GM21619 (cell line): ENCODE data around the gene ACBD5.
A peak's percentile ranks its signal among the peaks of the same experiment; 100 is the strongest.
"Not testable (repeated sequence)": the region's sequence is repeated elsewhere in the genome, so short reads cannot be mapped to it uniquely, and the experiment has no call there.

ENCODE experiments used
- ATAC-seq: cut with Tn5 transposase; IDR thresholded peaks from one replicate; pipeline ENCODE4 v1.9.1; 2021; ENCODE audit not compliant: unreplicated experiment

Gene ACBD5, protein sequence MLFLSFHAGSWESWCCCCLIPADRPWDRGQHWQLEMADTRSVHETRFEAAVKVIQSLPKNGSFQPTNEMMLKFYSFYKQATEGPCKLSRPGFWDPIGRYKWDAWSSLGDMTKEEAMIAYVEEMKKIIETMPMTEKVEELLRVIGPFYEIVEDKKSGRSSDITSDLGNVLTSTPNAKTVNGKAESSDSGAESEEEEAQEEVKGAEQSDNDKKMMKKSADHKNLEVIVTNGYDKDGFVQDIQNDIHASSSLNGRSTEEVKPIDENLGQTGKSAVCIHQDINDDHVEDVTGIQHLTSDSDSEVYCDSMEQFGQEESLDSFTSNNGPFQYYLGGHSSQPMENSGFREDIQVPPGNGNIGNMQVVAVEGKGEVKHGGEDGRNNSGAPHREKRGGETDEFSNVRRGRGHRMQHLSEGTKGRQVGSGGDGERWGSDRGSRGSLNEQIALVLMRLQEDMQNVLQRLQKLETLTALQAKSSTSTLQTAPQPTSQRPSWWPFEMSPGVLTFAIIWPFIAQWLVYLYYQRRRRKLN

DNA sequence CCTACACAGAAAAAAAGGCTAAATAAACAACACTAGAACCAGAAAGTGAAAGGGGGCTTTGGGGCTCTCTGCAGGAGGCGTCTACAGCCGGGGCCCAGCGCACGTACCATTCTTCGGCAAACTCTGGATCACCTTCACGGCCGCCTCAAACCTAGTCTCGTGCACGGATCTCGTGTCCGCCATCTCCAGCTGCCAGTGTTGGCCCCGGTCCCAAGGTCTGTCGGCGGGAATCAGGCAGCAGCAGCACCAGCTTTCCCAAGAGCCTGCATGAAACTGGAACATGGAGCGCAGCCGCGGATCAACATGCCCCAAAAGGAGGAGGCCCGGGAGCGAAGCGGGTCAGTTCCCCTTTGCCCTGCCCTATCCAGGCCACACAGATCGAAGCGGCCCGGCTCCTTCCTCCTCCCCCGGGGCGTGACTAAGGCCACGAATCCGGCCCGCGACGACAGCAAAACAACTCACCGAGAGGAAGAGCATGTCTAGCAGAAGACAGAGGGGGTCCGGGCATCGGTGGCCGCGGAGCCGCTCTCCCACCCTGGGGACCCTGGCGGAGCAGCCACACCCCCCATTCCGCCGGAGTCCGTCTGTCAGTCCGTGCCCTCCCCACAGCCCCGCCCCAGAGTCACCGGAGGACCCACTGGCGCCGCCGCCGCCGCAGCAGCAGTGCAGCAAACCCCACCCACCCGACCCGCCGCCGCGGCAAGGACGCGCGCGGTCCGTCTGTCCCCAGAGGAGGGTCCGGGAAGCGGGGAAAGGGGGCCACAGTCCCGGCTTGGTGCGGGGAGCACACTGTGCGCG is at the start of gene ACBD5:
TSS of gene ACBD5 (minus strand) at position 586 of the 798 bp plus-strand sequence. CDS start at position 477, 109 bp downstream.
- peak; percentile 43 for ATAC-seq

DNA sequence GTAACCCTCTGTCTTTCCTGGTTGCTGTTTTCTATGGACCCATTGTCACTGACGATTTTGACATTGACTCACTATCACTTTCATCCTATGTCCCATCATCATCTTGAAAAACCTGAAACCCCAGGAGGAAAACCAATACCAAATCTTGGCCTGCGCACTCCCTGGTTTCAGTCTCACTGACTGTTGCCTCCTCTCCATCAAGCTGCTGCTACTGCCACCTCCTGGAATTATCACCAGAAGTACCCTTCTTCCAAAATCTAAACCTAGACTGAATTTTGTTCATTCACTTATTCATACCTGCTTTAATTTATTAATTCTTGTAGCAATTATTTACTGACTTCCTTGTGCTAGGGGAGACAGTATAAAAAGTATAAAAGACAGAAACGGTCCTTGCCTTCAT is 44.5 kb upstream of the ACBD5 start:
- no peak for ATAC-seq

DNA sequence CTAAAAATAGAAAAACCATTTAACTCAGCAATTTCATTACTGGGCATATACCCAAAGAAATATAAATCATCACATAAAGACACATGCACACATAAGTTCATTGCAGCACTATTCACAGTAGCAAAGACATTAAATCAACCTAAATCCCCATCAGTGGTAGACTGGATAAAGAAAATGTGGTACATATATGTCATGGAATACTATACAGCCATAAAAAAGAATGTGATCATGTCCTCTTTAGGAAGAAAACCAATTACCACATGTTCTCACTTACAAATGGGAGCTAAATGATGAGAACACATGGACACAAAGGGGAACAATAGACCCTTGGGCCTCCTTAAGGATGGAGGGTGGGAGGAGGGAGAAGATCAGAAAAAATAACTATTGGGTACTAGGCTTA is 36.0 kb upstream of the ACBD5 start:
- ATAC-seq = no peak

DNA sequence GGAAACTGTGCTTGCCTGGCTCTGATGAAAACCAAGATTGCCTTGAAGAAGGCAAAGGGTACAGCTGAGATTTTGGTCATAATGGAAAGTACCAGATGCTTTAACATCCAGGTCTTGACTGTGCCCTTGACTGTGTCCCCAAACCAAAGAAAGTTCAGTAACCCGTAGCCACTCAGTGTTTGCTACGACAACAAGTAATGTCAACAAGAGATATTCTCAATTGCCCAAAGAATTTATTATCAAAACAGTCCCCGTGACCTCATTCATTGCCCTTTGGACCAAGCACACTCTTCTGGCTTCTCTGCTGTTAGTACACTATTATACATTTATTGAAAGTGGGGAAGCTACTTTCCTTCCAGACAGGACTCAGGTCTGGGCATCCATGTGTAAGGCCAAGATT is 25.4 kb upstream of the ACBD5 start:
- not testable (repeated sequence) for ATAC-seq

DNA sequence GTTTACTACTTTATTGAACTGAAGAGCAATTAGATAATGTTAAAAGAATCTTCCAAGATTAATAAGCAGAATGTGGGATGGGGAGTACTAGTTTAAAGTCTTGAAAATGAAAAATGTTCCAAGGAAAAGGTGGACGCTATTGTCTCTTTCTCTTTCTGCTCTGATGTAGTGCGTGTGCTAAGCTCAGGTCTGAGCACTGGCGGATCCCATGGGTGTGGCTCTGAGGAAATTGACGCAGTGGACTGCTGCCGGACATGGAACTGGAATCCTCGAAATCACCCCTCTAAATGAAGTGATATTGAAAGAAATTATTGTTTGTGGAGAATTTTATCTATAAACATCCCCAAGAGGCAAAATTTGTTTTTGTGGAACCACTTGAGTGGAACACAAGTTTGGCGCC is 22.2 kb upstream of the ACBD5 start:
- not testable (repeated sequence) for ATAC-seq

DNA sequence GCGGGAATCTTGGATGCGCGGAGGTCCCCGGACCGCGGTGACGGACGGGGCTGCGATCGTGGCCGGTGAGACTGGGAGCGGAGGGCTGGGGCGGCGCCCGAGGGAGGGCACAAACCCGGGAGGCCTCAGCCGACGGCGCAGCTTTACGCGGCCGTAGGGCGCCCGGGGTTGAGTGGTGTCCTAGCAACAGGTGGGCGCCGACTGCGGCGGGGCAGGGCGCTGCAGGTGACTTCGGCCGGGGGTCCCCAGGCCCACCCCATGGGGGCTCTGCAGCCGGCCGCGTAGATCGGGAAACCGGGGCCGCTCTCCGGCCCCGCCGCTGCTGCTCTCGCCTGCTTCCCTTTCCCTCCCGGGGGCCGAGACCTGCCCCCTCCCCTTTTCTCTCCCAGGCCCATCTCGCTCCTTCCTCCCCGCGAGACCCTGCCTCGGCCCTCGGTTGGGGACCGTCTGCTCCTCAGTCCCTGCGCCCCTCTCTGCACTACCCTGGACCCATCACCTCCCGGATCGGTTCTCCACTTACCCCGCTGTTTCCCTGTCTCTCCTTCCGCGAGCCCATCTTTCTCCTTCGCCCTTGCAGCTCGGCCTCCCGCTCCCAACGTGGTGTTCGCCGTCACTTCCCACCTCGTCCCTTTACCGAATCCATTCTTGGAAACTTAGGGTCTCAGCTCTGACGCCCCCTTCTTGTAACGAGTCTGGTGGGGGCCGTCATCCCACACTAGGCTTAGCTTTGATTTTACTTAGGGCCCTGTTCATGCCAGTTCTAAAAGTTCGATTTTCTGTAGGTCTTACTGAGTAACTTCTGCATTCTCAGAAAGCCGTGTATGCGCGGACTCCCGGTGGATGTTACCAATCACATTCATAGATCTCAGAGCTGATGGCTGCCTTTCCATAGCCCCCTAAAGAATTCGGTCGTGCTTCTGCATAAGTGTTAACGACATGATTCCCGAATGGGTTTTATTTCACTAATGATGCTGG is 18.5 kb upstream of the ACBD5 start:
- ATAC-seq = peak; percentile 51

DNA sequence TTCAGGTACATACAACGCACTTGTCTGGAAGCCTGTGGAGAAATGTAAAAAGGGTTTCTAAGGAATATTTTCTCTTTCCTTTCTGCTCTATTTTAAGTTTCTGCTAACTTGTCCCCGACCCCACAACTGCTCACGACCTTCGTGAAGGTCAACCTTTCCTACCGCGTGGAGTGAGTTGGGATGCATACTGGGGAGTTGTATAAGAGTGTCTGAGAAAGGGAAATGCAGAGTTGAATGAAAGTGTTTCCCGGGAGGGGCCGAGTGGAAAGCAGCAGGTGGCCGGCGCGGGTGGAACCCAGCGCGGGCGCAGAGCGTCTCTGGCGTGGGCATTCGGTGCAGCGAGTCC is 17.9 kb upstream of the ACBD5 start:
- no peak for ATAC-seq

DNA sequence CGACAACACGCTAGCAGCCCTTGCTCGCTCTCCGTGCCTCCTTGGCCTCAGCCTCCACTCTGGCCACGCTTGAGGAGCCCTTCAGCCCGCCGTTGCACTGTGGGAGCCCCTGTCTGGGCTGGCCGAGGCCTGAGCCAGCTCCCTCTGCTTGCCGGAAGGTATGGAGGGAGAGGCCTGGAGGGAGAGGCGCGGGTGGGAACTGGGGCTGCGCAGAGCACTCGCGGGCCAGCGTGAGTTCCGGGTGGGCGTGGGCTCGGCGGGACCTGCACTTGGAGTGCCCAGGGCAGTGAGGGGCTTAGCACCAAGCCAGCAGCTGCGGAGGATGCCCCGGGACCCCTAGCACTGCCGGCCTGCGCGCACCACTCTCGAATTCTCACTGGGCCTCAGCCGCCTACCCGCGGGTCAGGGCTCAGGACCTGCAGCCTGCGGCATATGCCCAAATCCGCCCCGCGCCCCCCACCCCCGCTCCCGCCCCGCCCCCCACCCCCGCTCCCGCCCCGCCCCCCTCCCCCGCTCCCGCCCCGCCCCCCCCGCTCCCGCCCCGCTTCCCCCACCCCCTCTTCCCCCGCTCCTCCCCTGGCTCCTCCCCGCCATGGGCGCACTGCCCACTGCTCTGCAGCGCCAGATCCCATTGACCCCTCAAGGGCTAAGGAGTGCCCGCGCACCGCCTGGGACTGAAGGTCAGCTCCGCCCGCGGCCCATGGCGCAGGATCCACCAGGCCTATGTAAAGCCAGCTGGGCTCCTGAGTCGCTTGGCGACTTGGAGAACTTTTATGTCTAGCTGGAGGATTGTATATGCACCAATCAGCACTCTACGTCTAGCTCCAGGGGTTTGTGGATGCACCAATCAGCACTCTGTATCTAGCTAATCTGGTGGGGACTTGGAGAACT is 15.9 kb upstream of the ACBD5 start:
- ATAC-seq = no peak

DNA sequence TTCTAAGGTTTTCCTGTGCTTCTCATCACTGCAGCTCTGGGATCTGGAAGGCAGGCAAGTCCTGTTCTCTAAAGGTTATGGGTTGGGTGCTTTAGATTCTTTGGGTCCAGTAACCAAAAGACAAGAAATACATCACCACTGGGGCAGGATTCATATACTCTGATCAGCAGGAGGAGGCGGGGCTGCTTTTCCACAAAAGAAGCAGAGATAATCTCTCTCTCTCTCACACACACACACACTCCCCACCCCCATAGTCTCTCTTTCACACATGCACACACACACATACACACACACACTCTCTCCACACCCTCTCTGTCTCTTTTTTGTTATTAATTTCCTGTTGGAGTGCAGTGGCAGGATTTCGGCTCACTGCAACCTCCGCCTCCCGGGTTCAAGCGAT is 13.0 kb upstream of the ACBD5 start:
- ATAC-seq = no peak

DNA sequence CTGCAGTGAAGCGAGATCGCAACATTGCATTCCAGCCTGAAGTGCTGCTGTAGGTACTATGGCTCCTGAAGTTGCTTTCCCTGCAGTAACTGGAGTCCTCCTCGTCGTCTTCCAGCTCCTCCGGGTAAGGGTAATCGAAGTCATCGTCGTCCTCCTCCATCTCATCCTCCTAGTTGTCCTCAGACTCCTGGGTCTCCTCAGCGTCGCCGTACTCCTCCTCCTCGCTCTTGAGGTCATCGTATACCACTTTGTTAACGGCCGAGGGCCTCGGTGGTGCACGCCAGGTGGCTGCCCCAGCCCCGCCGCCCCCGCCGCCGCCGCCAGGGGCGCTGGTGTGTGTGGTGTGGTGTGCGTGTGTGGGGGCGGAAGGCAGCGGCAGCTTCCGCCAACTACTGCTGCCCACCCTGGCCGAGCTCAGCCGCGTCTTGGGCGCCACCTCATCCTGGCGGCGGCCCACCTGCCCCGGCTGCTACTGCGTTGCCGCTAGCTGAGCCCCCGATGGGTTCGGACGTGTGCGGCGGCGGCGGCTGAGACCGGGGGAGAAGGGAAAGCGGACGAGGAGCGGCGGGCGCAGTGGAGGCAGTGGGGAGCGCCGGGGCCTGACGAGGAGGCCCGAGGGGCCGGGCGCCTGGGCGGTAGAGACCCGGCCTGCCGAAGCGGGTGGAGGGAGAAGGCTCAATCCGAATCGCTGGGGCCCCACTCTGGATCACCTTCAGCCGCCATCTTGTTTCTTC is 11.8 kb upstream of the ACBD5 start:
- ATAC-seq = peak; percentile 99

DNA sequence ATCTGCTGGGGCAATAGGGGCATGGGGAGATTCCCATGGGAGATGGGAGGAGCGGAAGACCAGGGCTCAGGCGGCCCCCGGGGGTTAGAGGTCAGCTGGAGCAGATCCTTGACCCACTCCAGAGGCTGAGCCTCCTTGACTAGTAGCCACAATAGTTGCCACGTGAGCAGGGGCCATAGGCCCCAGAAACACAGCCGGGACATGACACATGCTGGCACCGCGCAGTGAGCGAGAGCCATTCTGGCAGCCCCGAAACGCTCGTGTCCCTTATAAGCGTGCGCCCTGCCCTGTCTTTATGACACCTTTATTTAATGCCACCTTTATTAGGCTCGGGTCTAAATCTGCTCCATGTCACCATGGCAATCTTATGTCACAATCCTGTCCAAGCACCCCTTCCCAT is 11.0 kb upstream of the ACBD5 start:
- ATAC-seq = no peak

DNA sequence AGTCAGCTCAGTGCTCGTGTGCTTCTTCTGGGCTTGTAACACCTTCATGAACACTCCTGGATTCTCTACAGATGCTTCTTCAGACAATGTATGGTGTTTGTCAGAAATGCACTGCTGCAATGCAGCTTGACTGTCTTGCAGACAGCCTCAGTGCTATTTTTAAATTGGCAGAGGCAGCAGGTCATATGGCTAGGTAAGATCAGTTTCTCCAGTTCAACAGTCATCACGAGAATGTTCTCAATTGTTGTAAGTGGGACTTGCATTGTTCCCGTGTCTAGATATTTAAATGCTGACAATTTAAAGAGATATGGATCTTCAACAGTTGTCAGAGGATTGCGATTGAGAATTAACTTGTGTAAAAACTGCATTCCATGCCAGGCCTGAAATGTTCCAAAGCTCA is 7.6 kb upstream of the ACBD5 start:
- ATAC-seq = no peak

DNA sequence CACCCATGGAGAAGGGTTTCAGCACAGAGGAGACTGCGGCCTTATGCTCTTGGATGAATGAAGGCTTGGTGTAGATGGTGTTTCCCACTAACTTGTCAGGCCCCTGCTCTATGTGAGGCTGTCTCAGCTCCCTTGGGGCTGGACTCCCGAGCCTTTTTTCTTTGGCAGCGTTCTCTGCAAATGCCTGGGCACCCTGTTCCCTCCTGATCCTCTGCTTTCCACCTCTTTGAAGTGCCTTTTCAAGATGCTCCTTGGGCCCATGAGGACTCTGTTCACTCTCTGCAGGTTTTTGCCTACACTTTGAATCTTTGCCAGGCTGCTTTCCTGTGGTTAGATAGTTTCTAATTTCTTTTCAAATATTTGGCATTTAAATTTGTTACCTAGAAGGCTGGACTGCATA is 6.8 kb upstream of the ACBD5 start:
- no peak for ATAC-seq

DNA sequence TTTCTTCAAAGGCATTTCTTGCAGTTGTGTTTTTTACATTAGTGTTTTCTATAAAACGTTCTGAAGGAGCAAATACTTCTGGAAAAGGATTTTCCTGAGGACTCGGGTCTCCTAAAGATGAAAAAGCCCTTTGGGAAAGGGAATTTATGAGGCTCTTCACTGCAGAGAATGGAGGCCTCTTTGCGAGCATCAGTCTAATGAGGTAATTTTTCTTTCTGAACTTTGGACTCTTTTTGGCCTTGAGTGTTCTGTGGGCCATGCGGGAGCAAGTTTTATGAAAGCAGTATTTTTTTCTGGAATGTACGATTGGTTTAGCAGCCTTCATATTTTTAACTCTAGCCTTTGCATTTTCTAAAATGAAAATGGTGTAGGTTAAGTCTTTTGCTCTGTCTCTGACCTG is 6.4 kb upstream of the ACBD5 start:
- no peak for ATAC-seq

DNA sequence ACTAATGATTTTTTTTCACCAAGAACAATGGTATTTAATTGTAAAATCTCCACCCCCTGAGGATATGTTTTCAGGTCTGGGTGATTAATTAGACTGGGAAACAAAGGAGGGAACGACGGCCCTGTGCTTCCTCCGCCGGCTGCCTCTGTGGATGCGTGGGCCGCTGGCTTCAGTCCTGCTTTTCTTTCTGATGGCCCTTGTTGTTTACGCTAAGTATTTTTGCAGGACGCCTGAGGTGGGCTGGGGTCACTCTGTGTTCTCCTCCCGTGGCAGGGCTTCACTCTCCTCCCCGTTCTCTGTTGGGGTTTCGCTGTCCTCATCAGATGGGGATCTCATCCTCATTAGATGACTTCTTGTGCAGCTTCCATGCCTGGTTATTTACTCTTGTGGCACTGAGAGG is 5.2 kb upstream of the ACBD5 start:
- no peak for ATAC-seq

DNA sequence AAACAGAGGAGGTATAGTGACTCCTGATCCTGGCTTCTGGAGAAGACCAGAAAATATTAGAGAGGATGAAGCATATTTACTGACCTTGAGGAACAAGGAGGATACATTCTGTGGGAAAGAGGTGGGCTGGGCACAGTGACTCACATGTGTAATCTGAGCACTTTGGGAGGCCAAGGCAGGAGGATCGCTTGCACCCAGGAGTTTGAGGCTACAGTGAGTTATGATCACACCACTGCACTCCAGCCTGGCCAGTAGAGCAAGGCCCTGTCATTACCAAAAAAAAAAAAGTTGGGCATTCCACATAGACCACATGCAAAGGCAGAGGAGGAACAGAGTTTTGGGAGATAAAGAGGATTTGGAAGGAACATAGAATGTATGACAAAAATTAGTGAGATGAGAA is 4.4 kb upstream of the ACBD5 start:
- ATAC-seq = no peak

DNA sequence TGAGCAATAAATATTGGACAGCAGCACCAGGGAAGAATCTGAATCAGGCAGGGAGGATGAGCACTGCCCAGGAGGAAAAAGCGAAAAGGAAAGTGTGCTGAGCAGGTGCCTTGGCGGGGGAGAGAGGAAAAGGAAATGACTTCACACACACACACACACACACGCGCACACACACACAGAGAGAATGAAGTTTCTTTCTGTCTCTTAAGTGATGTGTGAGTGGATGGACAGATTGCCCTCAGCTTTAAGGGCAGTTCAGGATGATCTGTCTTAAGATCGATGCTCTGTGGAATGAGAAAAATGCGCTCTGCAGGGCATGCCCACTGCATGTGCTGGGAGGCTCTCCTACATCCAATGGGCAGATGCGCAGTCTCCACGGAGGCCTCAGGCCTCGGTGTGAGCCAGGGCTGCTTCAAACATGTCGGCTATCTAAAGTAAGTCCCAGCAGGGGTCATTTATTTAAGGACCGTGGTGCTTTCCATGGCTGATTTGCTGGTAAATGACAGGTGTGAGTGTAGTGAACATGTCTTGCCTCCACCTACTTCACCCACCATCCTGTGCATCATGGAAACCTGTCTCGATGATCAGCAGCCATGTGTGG is 2.5 kb upstream of the ACBD5 start:
- peak; percentile 31 for ATAC-seq

DNA sequence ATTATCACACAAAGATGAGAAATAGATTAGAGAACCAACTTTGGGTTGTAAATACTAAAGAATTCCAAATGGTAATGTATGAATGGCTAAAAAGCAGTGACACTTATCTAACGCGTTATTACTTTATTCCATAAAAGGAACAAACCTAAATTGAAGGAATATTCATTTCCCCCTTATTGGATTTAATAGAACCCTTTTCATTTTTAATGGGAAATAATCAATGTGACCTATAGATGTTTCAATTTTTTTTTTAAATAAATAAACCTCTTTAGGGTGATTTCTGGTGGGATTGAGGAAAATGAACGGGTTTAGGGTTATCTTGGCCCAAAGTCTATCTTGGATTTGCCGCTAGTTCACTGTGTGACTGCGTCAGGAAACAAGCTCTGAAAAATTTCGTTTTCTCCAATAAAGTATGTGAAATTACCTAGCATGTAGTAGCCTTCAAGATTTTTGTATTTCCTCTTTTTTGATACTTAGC is 1.9 kb upstream of the ACBD5 start:
- ATAC-seq = no peak
